ENCODE results near the gene TINAGL1.

Gene TINAGL1

DNA sequence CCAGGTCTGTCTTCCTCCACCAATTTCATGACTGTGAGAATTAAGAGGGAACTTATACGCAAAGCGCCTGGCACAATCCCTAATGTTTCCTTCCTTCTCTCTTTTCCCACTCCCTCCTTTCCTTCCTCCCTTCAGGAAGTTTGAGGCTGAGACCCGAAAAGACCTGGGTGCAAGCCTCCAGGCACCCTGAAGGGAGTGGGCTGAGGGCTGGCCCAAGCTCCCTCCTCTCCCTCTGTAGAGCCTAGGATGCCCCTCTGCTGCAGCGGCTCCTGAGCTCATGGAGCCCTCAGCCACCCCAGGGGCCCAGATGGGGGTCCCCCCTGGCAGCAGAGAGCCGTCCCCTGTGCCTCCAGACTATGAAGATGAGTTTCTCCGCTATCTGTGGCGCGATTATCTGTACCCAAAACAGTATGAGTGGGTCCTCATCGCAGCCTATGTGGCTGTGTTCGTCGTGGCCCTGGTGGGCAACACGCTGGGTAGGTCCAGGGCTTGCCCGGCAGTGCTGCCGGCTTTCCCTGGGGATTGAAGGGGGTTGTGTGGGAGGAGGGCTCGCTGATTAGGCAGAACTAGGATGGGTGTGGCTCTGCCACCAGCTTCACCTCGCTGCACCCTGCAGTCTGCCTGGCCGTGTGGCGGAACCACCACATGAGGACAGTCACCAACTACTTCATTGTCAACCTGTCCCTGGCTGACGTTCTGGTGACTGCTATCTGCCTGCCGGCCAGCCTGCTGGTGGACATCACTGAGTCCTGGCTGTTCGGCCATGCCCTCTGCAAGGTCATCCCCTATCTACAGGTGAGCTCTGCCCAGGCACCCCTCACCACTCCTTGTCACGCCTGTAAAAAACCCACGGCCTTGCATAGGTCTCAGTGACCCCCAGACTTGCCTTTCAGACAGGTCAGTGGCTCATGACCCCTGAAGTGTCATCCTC, 42.9 kb downstream of the TINAGL1 start:
- no peak for TF ChIP-seq TAF1 (IDR thresholded peaks at IDR 0.05; ENCODE audit: borderline replicate concordance, insufficient read depth, low read length)
- TF ChIP-seq SIN3A (IDR thresholded peaks at IDR 0.05; ENCODE audit: borderline replicate concordance, insufficient read depth, low read length), result no peak
- TF ChIP-seq FOXP2 (optimal IDR thresholded peaks at IDR 0.05; ENCODE audit: borderline replicate concordance, extremely low read depth, extremely low read length, insufficient read depth), result no peak
- TF ChIP-seq, protein P1, sequence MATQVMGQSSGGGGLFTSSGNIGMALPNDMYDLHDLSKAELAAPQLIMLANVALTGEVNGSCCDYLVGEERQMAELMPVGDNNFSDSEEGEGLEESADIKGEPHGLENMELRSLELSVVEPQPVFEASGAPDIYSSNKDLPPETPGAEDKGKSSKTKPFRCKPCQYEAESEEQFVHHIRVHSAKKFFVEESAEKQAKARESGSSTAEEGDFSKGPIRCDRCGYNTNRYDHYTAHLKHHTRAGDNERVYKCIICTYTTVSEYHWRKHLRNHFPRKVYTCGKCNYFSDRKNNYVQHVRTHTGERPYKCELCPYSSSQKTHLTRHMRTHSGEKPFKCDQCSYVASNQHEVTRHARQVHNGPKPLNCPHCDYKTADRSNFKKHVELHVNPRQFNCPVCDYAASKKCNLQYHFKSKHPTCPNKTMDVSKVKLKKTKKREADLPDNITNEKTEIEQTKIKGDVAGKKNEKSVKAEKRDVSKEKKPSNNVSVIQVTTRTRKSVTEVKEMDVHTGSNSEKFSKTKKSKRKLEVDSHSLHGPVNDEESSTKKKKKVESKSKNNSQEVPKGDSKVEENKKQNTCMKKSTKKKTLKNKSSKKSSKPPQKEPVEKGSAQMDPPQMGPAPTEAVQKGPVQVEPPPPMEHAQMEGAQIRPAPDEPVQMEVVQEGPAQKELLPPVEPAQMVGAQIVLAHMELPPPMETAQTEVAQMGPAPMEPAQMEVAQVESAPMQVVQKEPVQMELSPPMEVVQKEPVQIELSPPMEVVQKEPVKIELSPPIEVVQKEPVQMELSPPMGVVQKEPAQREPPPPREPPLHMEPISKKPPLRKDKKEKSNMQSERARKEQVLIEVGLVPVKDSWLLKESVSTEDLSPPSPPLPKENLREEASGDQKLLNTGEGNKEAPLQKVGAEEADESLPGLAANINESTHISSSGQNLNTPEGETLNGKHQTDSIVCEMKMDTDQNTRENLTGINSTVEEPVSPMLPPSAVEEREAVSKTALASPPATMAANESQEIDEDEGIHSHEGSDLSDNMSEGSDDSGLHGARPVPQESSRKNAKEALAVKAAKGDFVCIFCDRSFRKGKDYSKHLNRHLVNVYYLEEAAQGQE (IDR thresholded peaks at IDR 0.05; ENCODE audit: insufficient read depth in 1 of 2, low read depth in 2 of 2, low read length in 2 of 2), result no peak
- no peak for TF ChIP-seq POLR2AphosphoS5 (IDR thresholded peaks at IDR 0.05; ENCODE audit: low read depth, low read length)

DNA sequence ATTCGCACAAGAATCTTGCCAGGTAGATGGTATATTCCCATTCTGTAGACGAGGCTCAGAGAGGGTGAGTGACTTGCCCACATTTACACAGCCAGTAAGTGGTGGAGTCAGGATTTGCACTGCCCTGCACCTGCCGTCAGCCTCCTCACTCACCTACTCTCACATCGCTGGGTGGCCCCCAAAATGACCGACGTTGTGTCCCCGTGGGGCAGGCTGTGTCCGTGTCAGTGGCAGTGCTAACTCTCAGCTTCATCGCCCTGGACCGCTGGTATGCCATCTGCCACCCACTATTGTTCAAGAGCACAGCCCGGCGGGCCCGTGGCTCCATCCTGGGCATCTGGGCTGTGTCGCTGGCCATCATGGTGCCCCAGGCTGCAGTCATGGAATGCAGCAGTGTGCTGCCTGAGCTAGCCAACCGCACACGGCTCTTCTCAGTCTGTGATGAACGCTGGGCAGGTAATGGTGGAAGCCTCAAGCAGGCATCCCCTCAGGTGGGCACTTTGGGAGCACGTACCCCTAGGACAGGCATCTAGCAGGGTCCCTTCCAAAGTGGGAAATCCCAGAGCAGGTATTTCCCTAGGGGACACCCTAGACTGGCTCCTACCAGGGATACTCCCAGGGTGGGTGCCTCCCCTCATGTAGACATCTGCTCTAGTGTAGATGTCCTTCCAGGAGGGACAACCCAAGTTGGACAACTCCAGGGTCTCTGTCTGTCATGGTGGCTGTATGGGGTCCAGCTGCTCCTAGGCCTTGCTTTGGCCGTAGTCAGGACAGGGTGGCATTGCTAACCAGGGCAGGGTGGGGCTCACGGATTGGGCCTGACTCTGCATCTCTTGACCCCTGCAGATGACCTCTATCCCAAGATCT, 44.5 kb downstream of the TINAGL1 start:
- TF ChIP-seq SIN3A (IDR thresholded peaks at IDR 0.05; ENCODE audit: borderline replicate concordance, insufficient read depth, low read length), result no peak
- no peak for TF ChIP-seq POLR2AphosphoS5 (IDR thresholded peaks at IDR 0.05; ENCODE audit: low read depth, low read length)
- no peak for TF ChIP-seq FOXP2 (optimal IDR thresholded peaks at IDR 0.05; ENCODE audit: borderline replicate concordance, extremely low read depth, extremely low read length, insufficient read depth)
- TF ChIP-seq, protein P1 (IDR thresholded peaks at IDR 0.05; ENCODE audit: insufficient read depth in 1 of 2, low read depth in 2 of 2, low read length in 2 of 2), result no peak
- no peak for TF ChIP-seq TAF1 (IDR thresholded peaks at IDR 0.05; ENCODE audit: borderline replicate concordance, insufficient read depth, low read length)

DNA sequence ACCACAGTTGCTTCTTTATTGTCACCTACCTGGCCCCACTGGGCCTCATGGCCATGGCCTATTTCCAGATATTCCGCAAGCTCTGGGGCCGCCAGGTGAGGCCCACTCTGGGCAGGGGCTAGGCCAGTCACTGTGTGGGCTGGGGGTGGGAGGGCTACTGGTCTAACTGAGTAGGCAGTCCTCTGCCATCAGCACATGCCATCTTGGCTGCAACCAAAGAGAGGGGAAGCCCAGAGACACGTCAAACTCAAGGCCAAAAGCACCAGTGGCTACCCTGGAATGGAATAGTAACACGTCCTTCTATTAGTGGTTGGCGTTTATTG, 45.1 kb downstream of the TINAGL1 start:
- TF ChIP-seq, protein P1 (IDR thresholded peaks at IDR 0.05; ENCODE audit: insufficient read depth in 1 of 2, low read depth in 2 of 2, low read length in 2 of 2), result no peak

DNA sequence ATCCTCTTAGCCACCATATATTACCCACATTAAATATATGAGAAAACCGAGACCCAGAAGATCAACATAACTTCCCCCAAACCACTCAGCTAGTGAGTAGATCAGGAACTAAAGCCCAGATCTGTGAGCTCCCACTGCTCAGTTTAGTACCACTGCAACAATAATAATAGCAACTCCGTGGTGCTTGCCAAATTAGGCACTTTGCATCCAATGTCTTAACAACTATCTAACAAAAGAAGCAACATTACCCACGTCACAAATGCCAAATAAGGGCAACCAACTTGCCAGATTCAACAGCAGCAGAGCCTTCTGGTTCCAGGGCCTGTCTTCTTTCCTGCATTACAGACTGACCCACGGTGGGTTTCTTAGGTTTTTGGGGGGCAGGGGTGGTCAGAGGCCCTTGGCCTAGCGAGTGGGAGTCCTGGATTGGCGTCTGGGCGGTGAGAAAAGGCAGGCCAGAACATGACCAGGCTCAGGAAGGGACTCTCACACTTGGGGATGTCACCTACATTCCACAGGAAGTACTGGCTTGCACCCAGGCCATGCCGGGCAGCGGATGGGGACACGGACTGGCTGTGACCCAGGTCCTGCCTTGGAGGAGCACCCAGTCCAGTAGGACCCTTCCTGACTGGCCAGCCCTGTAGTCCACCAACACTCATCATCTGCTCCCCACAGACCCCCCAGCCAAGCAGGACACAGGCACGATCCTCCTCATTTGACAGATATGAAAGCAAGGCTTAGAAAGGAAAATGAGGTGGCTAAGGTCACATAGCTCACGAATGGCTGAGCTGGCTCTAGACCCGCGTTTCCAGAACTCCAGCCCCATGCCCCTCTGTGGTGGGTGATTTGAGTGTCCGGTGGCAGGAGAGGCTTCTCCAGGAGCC, 45.8 kb downstream of the TINAGL1 start:
- TF ChIP-seq FOXP2 (optimal IDR thresholded peaks at IDR 0.05; ENCODE audit: borderline replicate concordance, extremely low read depth, extremely low read length, insufficient read depth), result no peak
- TF ChIP-seq SIN3A (IDR thresholded peaks at IDR 0.05; ENCODE audit: borderline replicate concordance, insufficient read depth, low read length), result no peak
- TF ChIP-seq, protein P1 (IDR thresholded peaks at IDR 0.05; ENCODE audit: insufficient read depth in 1 of 2, low read depth in 2 of 2, low read length in 2 of 2), result no peak
